PC-3 (cell line): Measurements from ENCODE around the gene EXOSC5.

ENCODE experiments used
- EZH2 ChIP-seq: fragments of 300-600 bp; sonication (generic); IDR thresholded peaks from one replicate; pipeline ENCODE4 v1.6.1; 2017; ENCODE audit warnings: antibody characterized with exemption, mild to moderate bottlenecking, low read length; ENCODE audit not compliant: unreplicated experiment
- EZH2phosphoT487 ChIP-seq: fragments of 300-600 bp; sonication (generic); IDR thresholded peaks from 2 replicates; pipeline ENCODE4 v1.6.1; 2018; ENCODE audit warnings: mild to moderate bottlenecking, antibody characterized with exemption, low read length, borderline replicate concordance
- TF ChIP-seq, protein P1 (sequence below): fragments of 300-600 bp; sonication (generic); conservative IDR thresholded peaks from 2 replicates; pipeline ENCODE4 v1.5.1; 2017; ENCODE audit warnings: antibody characterized with exemption, low read depth, mild to moderate bottlenecking, low read length

DNA sequence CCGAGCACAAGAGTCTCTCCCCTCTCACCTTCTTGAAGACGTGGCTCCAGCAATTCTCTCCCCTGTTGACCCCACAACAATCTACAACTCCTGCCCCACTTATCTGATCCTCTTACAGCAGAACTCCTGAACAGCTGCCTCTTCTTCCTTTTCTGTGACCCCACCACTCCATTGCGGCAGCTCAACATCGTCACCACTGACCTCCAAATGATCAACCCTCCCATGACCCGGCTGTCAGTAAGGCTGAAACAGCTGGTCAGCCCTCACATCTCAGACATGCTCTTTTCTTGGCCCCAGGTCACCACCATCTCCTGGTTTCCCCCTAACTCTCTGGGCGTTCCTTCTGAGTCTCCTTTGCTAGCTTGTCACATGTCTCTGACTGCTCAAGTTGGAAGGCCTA is 1.8 kb downstream of the EXOSC5 start:
- TF ChIP-seq, protein P1, sequence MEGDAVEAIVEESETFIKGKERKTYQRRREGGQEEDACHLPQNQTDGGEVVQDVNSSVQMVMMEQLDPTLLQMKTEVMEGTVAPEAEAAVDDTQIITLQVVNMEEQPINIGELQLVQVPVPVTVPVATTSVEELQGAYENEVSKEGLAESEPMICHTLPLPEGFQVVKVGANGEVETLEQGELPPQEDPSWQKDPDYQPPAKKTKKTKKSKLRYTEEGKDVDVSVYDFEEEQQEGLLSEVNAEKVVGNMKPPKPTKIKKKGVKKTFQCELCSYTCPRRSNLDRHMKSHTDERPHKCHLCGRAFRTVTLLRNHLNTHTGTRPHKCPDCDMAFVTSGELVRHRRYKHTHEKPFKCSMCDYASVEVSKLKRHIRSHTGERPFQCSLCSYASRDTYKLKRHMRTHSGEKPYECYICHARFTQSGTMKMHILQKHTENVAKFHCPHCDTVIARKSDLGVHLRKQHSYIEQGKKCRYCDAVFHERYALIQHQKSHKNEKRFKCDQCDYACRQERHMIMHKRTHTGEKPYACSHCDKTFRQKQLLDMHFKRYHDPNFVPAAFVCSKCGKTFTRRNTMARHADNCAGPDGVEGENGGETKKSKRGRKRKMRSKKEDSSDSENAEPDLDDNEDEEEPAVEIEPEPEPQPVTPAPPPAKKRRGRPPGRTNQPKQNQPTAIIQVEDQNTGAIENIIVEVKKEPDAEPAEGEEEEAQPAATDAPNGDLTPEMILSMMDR: no peak
- no peak for TF ChIP-seq EZH2
- no peak for TF ChIP-seq EZH2phosphoT487
